Skeletal muscle tissue (tissue), 5 donors: ENCODE results near the gene GRAMD1B. TPM values are rescaled to one million over a fixed set of nuclear protein-coding genes. Genes with fewer than 3 reads are reported as not detected.
"Not testable (repeated sequence)": the region's sequence is repeated elsewhere in the genome, so short reads cannot be mapped to it uniquely, and the experiment has no call there.

Experiments used
- H3K27ac ChIP-seq: one replicate; pipeline ENCODE4 v1.7.0; 2013; ENCODE audit warnings: mild to moderate bottlenecking, low read depth, low read length, inconsistent platforms
- H3K27me3 ChIP-seq, 3 donors: one replicate each; pipeline ENCODE4 v1.7.0; 2013; ENCODE audit warnings: low read length in 3 of 3; ENCODE audit not compliant: control insufficient read depth in 3 of 3, insufficient read depth in 3 of 3
- H3K36me3 ChIP-seq, 3 donors: one replicate each; pipeline ENCODE4 v1.7.0; 2013; ENCODE audit warnings: low read length in 3 of 3; ENCODE audit not compliant: control insufficient read depth in 3 of 3, insufficient read depth in 3 of 3
- H3K4me1 ChIP-seq, 3 donors: one replicate each; pipeline ENCODE4 v1.7.0; 2013; ENCODE audit warnings: low read length in 3 of 3, mild to moderate bottlenecking in 3 of 3; ENCODE audit not compliant: control insufficient read depth in 3 of 3, insufficient read depth in 3 of 3
- H3K4me3 ChIP-seq, 3 donors: one replicate each; pipeline ENCODE4 v1.7.0; 2013; ENCODE audit warnings: low read length in 3 of 3
- H3K9ac ChIP-seq, 3 donors: one replicate each; pipeline ENCODE4 v1.7.0; 2013; ENCODE audit warnings: low read length in 3 of 3, mild to moderate bottlenecking in 3 of 3, moderate library complexity in 2 of 3, low read depth in 1 of 3
- H3K9me3 ChIP-seq, 3 donors: one replicate each; pipeline ENCODE4 v1.7.0; 2013; ENCODE audit warnings: low read length in 3 of 3; ENCODE audit not compliant: control insufficient read depth in 3 of 3
- small RNA-seq: library from RNA; depleted of rRNA; stranded (forward); fragments of <200 nt; gene quantifications from one replicate; pipeline ENCODE3, GENCODE V24; 2014
- total RNA-seq: library from RNA; depleted of rRNA; stranded (reverse); fragments of >200 nt; gene quantifications from one replicate; pipeline ENCODE4 v1.2.3, GENCODE V29; 2014
- donor health status: Osteomylitis.

GRAMD1B gene
- total RNA-seq, 1 donor from 2014 or later: 8.9 TPM

DNA sequence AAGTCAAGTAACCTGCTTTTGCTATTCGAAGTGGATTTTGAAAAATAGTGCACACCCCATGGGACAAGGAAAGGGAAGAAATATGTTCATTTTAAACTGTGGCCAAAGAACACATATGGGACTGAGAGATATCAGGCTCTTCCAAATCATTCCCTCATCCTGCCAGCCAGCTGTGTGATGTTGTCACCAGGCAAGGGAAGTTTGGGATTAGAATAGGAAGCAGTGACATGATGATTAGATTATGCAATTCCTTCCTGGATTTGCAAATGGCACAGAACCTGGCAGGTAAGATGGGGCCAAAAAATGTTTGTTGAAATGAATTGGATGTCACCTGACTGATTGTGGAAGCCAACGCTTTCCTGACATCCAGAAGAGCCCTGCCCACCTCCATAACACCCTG lies 229.2 kb downstream of the GRAMD1B start:
- Histone ChIP-seq H3K36me3 (no peaks in the 10 kb centered on the region), H3K27ac (no peak overlapping the region), H3K9me3 (no peaks in the 10 kb centered on the region), H3K27me3 (no peaks in the 10 kb centered on the region), H3K4me1 (peaks cover 9 to 14% (median 11%) of the 10 kb centered on the region in 3 donors), H3K9ac (no peak overlapping the region), H3K4me3 (no peak overlapping the region)

- not testable (repeated sequence) for H3K4me3 ChIP-seq, H3K9me3 ChIP-seq, H3K27ac ChIP-seq, H3K4me1 ChIP-seq, H3K36me3 ChIP-seq, H3K27me3 ChIP-seq, H3K9ac ChIP-seq
Observed at GRCh38 chr11:123659965-123660364, 229.9 kb downstream of the GRAMD1B start.

- H3K4me1 ChIP-seq: no peaks in the 10 kb centered on the region
- H3K36me3 ChIP-seq: no peaks in the 10 kb centered on the region
- H3K9ac ChIP-seq: no peak overlapping the region
- H3K27ac ChIP-seq: no peak overlapping the region
- no peaks in the 10 kb centered on the region for H3K9me3 ChIP-seq
- H3K4me3 ChIP-seq: no peak overlapping the region
- no peaks in the 10 kb centered on the region for H3K27me3 ChIP-seq
Observed at GRCh38 chr11:123665306-123665705, 235.2 kb downstream of the GRAMD1B start.

DNA sequence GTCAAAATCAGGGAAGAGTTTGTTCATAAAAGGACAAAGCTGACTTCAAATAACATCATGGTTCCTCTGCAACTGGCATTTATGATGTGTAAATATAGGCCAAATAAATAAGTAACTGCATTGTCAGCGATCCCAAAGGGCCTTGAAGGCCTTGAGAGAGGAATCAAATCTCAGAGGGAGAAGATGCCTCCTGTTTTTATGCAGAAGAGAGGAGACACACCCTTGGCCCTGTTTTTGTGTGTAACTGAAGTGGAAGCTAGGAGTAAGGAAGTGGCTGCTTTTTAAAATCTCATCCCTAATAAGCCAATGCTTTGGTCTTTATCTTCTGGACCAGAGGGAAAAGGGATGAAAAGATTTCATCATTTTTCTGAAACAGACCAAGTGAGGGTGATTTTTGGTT lies 240.0 kb downstream of the GRAMD1B start:
- peaks cover 0 to 2% (median 0%) of the 10 kb centered on the region in 3 donors for H3K4me1 ChIP-seq
- no peak overlapping the region for H3K4me3 ChIP-seq

GRCh38 chr11:123671534-123671933 lies 241.5 kb downstream of the GRAMD1B start:
- no peaks in the 10 kb centered on the region for H3K9me3 ChIP-seq
- H3K4me1 ChIP-seq: peaks cover 0 to 4% (median 2%) of the 10 kb centered on the region in 3 donors
- H3K27ac ChIP-seq: no peak overlapping the region
- H3K36me3 ChIP-seq: no peaks in the 10 kb centered on the region
- no peaks in the 10 kb centered on the region for H3K27me3 ChIP-seq
- H3K4me3 ChIP-seq: no peak overlapping the region
- H3K9ac ChIP-seq: no peak overlapping the region

More for the DNA sequence above, 240.0 kb downstream of the GRAMD1B start:
- Histone ChIP-seq H3K27ac (no peak overlapping the region), H3K36me3 (no peaks in the 10 kb centered on the region), H3K27me3 (no peaks in the 10 kb centered on the region), H3K9me3 (no peaks in the 10 kb centered on the region), H3K9ac (no peak overlapping the region)

- Histone ChIP-seq H3K9ac (no peak overlapping the region), H3K27ac (no peak overlapping the region)
Observed at GRCh38 chr11:123672568-123672967, 242.5 kb downstream of the GRAMD1B start.

GRCh38 chr11:123674297-123674696 lies 244.2 kb downstream of the GRAMD1B start:
- H3K27ac ChIP-seq: no peak overlapping the region
- H3K4me1 ChIP-seq: peaks cover 0 to 6% (median 2%) of the 10 kb centered on the region in 3 donors
- no peak overlapping the region for H3K9ac ChIP-seq
- H3K4me3 ChIP-seq: no peak overlapping the region
- H3K36me3 ChIP-seq: no peaks in the 10 kb centered on the region
- H3K27me3 ChIP-seq: no peaks in the 10 kb centered on the region
- no peaks in the 10 kb centered on the region for H3K9me3 ChIP-seq

More at GRCh38 chr11:123672568-123672967, 242.5 kb downstream of the GRAMD1B start:
- no peaks in the 10 kb centered on the region for H3K9me3 ChIP-seq
- no peaks in the 10 kb centered on the region for H3K36me3 ChIP-seq
- H3K4me1 ChIP-seq: peaks cover 0 to 6% (median 2%) of the 10 kb centered on the region in 3 donors
- no peaks in the 10 kb centered on the region for H3K27me3 ChIP-seq
- H3K4me3 ChIP-seq: no peak overlapping the region

Small RNA genes within 50 kb of the gene (small RNA-seq; reads per million reads assigned to genes)
- not detected for gene MIR4493

Other genes with a start within 250 kb of the GRAMD1B start
- gene CLMP, start 235.0 kb upstream of the GRAMD1B start, total RNA-seq: 8.9 TPM
- 8.9 TPM for gene SCN3B, start 224.4 kb downstream of the GRAMD1B start, total RNA-seq